Transverse colon (tissue), 4 donors: ENCODE results near the gene VPS51. TPM values are rescaled to one million over a fixed set of nuclear protein-coding genes. Genes with fewer than 3 reads are reported as not detected.

Source experiments
- DNase-seq: peaks from one replicate; pipeline ENCODE4 v3.0.0-alpha.2; 2019
- H3K27ac ChIP-seq, 4 donors: fragments of 200-600 bp; sonication (generic); 2 replicates each; pipeline ENCODE4 v1.5.1; 2016 to 2018; ENCODE audit warnings: inconsistent platforms in 4 of 4
- H3K27me3 ChIP-seq: fragments of 200-600 bp; sonication (generic); 2 replicates; pipeline ENCODE4 v1.5.1; 2017; ENCODE audit warnings: inconsistent platforms
- H3K36me3 ChIP-seq, 4 donors: fragments of 200-600 bp; sonication (generic); 2 replicates each; pipeline ENCODE4 v1.5.1; 2017 to 2019; ENCODE audit warnings: inconsistent platforms in 4 of 4
- H3K4me1 ChIP-seq, 4 donors: fragments of 200-600 bp; sonication (generic); 2 replicates each; pipeline ENCODE4 v1.5.1; 2017 to 2020; ENCODE audit warnings: inconsistent platforms in 4 of 4
- H3K4me3 ChIP-seq, 4 donors: fragments of 200-600 bp; sonication (generic); 1 replicate in 1 of 4; 2 replicates in 3 of 4; pipeline versions ENCODE4 v1.5.1 to v1.6.1; 2017 to 2019; ENCODE audit warnings: inconsistent platforms in 4 of 4
- H3K9me3 ChIP-seq, 2 donors: fragments of 200-600 bp; sonication (generic); 2 replicates each; pipeline ENCODE4 v1.5.1; 2017 to 2019; ENCODE audit warnings: inconsistent platforms in 2 of 2
- EP300 ChIP-seq: sonication (generic); formaldehyde crosslinking; IDR thresholded peaks from one replicate; pipeline ENCODE4 v1.6.1; 2017; ENCODE audit warnings: antibody characterized with exemption, low read depth
- POLR2A ChIP-seq: fragments of 450-650 bp; IDR thresholded peaks from one replicate; pipeline ENCODE4 v1.6.1; 2016; ENCODE audit warnings: antibody characterized with exemption, mild to moderate bottlenecking, moderate library complexity
- POLR2AphosphoS5 ChIP-seq, 3 donors: sonication (generic); formaldehyde crosslinking; IDR thresholded peaks; one replicate each; pipeline ENCODE4 v1.6.1; 2016; ENCODE audit warnings: antibody characterized with exemption in 3 of 3
- WGBS, 2 donors: methylation state at CpG; one replicate each; pipeline ENCODE4 v1.1.5; 2018; ENCODE audit warnings: low coverage in 1 of 2; 5-methylcytosine and 5-hydroxymethylcytosine counted together
- in situ Hi-C, 4 donors: fragments of 200-750 bp; cut with MboI; loops; one replicate each; pipeline versions ENCODE4 v1.15.0 to v1.15.1; 2017; ENCODE audit warnings: low sequenced_read_pairs in 3 of 4, low pct_ligation_motif_present in 1 of 4, low pct_unique_long_range_greater_than_20kb in 1 of 4
- intact Hi-C: fragments of 100-400 bp; cut with DNase I; formaldehyde crosslinking; loops from one replicate; pipeline ENCODE4 v1.15.1; 2023; ENCODE audit warnings: low total_unique reads
- total RNA-seq, 4 donors: library from RNA; depleted of rRNA; stranded (reverse); fragments of >200 nt; gene quantifications; one replicate each; pipeline ENCODE4 v1.1.0, GENCODE V29; 2016
- TF ChIP-seq, protein P1 (sequence below), 5 experiments: fragments of 200-600 bp in 3 of 5; fragments of 450-650 bp in 2 of 5; sonication (generic) in 3 of 5; IDR thresholded peaks; 1 replicate in 2 of 5; 2 replicates in 3 of 5; pipeline ENCODE4 v1.5.1; 2016 to 2017; ENCODE audit warnings: antibody characterized with exemption in 5 of 5, inconsistent platforms in 3 of 5, mild to moderate bottlenecking in 2 of 5, moderate library complexity in 1 of 5

VPS51 gene
- total RNA-seq, 4 donors from 2014 or later = 252 to 560 (median 437) TPM

DNA sequence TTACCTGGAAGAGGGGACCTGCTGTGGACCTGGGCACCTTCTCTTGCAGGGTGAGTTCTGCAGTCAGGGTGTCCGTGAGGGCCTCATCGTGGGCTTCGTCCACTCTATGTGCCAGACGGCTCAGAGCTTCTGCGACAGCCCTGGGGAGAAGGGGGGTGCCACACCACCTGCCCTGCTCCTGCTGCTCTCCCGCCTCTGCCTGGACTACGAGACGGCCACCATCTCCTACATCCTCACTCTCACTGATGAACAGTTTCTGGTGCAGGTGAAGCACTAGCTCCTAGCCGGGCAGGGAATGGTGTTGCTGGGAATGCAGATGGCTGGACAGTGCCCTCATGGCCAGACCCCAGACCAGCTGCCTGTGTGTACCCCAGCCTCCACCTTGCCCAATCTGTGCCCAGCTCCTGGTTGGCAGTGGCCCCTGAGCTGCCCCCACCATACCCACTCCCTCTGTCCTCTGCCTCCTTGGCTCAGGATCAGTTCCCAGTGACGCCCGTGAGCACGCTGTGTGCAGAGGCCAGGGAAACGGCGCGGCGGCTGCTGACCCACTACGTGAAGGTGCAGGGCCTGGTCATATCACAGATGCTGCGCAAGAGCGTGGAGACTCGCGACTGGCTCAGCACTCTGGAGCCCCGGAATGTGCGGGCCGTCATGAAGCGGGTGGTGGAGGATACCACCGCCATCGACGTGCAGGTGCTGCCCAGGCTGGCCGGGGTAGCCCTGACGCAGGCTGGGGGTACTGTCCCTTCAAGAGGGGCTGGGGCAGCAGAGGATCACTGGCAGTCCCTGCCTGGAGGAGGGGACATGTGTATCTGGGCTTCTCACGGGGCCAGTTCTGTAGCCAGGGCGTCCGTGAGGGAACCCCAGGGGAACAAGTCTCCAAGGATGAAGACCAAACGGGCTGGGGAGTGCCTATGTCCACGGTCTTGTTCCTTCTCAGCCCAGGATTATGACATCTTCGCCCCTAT is 13.5 kb downstream of the VPS51 start:
- Histone ChIP-seq H3K27ac (no peak overlapping the region), H3K4me3 (no peak overlapping the region), H3K36me3 (peaks cover 0 to 11% (median 3%) of the 10 kb centered on the region in 4 donors), H3K27me3 (no peaks in the 10 kb centered on the region), H3K9me3 (no peaks in the 10 kb centered on the region), H3K4me1 (peaks cover 8 to 32% (median 19%) of the 10 kb centered on the region in 4 donors)
- no peak for DNase-seq
- in situ Hi-C loops (no loop called here), intact Hi-C loops (loop anchor here (5.0 kb wide), 1 partner anchor 97 kb away; the partner anchor contains the start of gene ARL2)
- TF ChIP-seq EP300 (no peak), POLR2A (no peak), POLR2AphosphoS5 (IDR thresholded peaks at IDR 0.05) (no peak)
- TF ChIP-seq, protein P1, sequence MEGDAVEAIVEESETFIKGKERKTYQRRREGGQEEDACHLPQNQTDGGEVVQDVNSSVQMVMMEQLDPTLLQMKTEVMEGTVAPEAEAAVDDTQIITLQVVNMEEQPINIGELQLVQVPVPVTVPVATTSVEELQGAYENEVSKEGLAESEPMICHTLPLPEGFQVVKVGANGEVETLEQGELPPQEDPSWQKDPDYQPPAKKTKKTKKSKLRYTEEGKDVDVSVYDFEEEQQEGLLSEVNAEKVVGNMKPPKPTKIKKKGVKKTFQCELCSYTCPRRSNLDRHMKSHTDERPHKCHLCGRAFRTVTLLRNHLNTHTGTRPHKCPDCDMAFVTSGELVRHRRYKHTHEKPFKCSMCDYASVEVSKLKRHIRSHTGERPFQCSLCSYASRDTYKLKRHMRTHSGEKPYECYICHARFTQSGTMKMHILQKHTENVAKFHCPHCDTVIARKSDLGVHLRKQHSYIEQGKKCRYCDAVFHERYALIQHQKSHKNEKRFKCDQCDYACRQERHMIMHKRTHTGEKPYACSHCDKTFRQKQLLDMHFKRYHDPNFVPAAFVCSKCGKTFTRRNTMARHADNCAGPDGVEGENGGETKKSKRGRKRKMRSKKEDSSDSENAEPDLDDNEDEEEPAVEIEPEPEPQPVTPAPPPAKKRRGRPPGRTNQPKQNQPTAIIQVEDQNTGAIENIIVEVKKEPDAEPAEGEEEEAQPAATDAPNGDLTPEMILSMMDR (IDR thresholded peaks at IDR 0.05) = no peak
- WGBS, 2 donors = 89% methylated on average over 34 of the region's 36 CpGs; no CpG with 5 or more reads in 1 of the 2 donors

DNA sequence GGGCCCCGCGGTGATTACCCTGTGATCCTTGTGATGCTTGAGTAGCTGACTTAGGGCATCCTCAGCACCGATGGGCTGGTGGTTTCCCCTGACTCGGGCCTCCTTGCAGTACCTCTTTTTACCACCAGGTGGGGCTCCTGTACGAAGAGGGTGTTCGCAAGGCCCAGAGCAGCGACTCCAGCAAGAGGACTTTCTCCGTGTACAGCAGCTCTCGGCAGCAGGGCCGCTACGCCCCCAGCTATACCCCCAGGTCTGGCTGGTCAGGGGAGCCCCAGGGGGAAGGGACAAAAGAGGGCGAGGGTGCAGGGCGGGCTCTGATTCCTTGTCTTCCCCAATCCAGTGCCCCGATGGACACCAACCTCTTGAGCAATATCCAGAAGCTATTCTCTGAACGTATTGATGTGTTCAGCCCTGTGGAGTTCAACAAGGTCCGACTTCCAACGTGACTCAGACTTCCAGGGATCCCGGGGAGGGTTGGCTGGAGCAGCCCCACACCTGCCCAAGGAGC is 14.4 kb downstream of the VPS51 start:
- H3K4me3 ChIP-seq = no peak overlapping the region
- WGBS, 2 donors = 11% methylated on average over 15 of the region's 18 CpGs; no CpG with 5 or more reads in 1 of the 2 donors
- peak; percentile 94 for DNase-seq
- H3K27me3 ChIP-seq = no peaks in the 10 kb centered on the region
- TF ChIP-seq POLR2AphosphoS5 (IDR thresholded peaks at IDR 0.05) = no peak
- TF ChIP-seq, protein P1 (IDR thresholded peaks at IDR 0.05) = peak; percentile 98 to 100 (median 100)
- peak; percentile 26 for TF ChIP-seq POLR2A
- TF ChIP-seq EP300 = no peak
- H3K27ac ChIP-seq = peak overlapping the region; percentile 3 to 85 (median 80)
- intact Hi-C loops (loop anchor here (5.0 kb wide), 1 partner anchor 98 kb away; the partner anchor contains the start of gene ARL2), in situ Hi-C loops (no loop called here)
- H3K9me3 ChIP-seq = no peaks in the 10 kb centered on the region
- peaks cover 0 to 11% (median 3%) of the 10 kb centered on the region in 4 donors for H3K36me3 ChIP-seq
- peaks cover 8 to 32% (median 19%) of the 10 kb centered on the region in 4 donors for H3K4me1 ChIP-seq

DNA sequence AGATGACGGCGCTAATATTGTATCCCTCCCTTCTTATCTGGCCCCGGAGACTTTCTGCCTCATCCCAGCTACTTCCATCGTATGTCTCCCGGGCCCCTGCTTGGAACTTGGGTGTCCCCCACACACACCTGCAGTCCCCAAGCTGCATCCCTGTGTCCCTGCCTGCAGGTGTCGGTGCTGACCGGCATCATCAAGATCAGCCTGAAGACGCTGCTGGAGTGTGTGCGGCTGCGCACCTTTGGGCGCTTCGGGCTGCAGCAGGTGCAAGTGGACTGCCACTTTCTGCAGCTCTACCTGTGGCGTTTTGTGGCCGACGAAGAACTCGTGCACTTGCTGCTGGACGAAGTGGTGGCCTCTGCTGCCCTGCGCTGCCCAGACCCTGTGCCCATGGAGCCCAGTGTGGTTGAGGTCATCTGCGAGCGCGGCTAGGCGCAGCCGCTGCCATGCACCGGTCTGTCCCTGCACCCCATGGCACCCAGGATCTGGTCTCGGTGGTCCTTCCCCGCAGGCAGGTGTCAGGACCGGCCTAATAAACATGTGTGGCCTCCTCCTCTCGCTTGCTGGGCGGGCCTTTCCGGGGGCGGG is 15.2 kb downstream of the VPS51 start:
- in situ Hi-C loops = no loop called here
- intact Hi-C loops = loop anchor here (5.0 kb wide), 1 partner anchor 99 kb away; the partner anchor contains the start of gene ARL2
- H3K27ac ChIP-seq = peak overlapping the region; percentile 3 to 85 (median 80)
- no peaks in the 10 kb centered on the region for H3K9me3 ChIP-seq
- WGBS, 2 donors = 53 to 67% methylated on average over 1 to 25 of the region's 31 CpGs
- peak overlapping the region in 2 of 4 donors; percentile 48 to 57 for H3K4me3 ChIP-seq
- H3K36me3 ChIP-seq = peaks cover 0 to 11% (median 3%) of the 10 kb centered on the region in 4 donors
- no peak for TF ChIP-seq POLR2AphosphoS5 (IDR thresholded peaks at IDR 0.05)
- H3K4me1 ChIP-seq = peaks cover 13 to 39% (median 25%) of the 10 kb centered on the region in 4 donors
- DNase-seq = no peak
- no peaks in the 10 kb centered on the region for H3K27me3 ChIP-seq

DNA sequence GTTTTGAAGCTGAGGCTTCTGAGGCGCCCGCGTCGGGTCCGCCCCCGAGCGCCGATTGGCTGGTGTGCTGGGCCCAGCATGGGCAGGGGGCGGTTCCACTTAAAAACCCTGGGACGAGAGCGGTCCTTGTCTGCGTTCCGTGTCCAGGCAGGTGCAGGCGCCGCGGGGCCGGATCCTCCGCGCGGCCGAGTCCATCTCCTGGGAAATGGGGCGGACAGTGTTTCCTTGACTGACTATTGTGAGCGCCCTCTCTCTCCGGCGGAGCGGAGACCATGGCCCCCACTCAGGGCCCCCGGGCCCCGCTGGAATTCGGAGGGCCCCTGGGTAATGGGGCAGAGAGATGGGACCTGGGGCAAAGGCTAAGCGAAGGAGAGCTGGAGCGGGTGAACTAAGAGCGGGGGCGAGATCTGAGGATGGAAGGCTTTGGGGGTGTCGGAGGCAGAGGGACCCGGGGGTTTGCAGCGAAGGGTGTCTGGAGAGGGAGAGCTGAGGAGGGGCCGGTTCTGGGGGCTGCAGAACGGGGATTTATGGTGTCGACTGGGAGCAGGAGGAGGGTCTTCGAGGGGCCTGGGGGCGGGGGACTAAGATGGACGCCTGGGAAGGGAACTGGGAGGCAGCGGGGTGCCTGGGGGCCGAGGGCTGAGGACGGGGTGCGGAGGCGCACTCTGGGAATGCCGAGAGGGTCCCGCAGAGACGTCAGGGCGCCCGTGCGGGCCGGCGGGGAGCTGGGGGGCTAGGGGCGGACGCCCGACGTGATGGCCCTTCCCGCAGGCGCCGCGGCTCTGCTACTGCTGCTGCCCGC is 15.9 kb downstream of the VPS51 start, which contains the start of gene TM7SF2:
TSS of gene TM7SF2 (plus strand) at position 129 of the 802 bp plus-strand sequence. CDS start at position 273, 144 bp downstream.
- peak within 1 kb of the TSS; percentile 76 to 85 (median 80) for H3K27ac ChIP-seq
- no peaks in the 10 kb centered on the region for H3K9me3 ChIP-seq
- DNase-seq = peak; percentile 98
- in situ Hi-C loops = no loop called here
- WGBS, 2 donors = 0 to 1% methylated on average over 5 to 62 of the region's 64 CpGs
- intact Hi-C loops = loop anchor here (5.0 kb wide), 1 partner anchor 100 kb away; the partner anchor contains the start of gene ARL2
- no peaks in the 10 kb centered on the region for H3K27me3 ChIP-seq
- TF ChIP-seq POLR2A (peak; percentile 91), POLR2AphosphoS5 (IDR thresholded peaks at IDR 0.05) (peak; percentile 96 to 98 (median 97)), EP300 (no peak)
- TF ChIP-seq, protein P1 (IDR thresholded peaks at IDR 0.05) = no peak
- H3K4me1 ChIP-seq = peaks cover 20 to 46% (median 32%) of the 10 kb centered on the region in 4 donors
- H3K36me3 ChIP-seq = peaks cover 0 to 11% (median 3%) of the 10 kb centered on the region in 4 donors
- H3K4me3 ChIP-seq = peak within 1 kb of the TSS; percentile 37 to 57 (median 51)
